Endothelial cell of umbilical vein (primary cell): ENCODE results near the gene SLC51B. TPM values are rescaled to one million over a fixed set of nuclear protein-coding genes. Genes with fewer than 3 reads are reported as not detected.

Source experiments
- BruUV-seq: library from RNA; stranded (reverse); fragments of 400-500 nt; replicated peaks from 2 replicates; lab custom pipeline; 2021; lab: Mats Ljungman, UMichigan
- CTCF ChIA-PET: fragments of 300-600, 350-600 bp; sonication (Branson Sonifier 250); formaldehyde crosslinking; loops from one replicate; lab custom pipeline; 2021; ENCODE audit warnings: antibody characterized with exemption, inconsistent platforms; lab: Charles Lee
- POLR2A ChIA-PET: fragments of 300-600, 350-600 bp; sonication (Branson Sonifier 250); formaldehyde crosslinking; loops from one replicate; lab custom pipeline; 2021; ENCODE audit warnings: antibody characterized with exemption, inconsistent platforms; lab: Charles Lee
- DNase-seq: peaks from one replicate; pipeline ENCODE4 v3.0.0-alpha.2; 2011; ENCODE audit warnings: low read depth, low spot score
- FAIRE-seq: peaks from 2 replicates; lab custom pipeline; 2011; peaks lifted over from hg19 to GRCh38; lab: Jason Lieb, UNC
- H2AFZ ChIP-seq: 2 replicates; pipeline ENCODE4 v1.6.0; 2012; ENCODE audit warnings: low read depth, low read length, control low read depth, inconsistent platforms
- H3K27ac ChIP-seq: 2 replicates; pipeline ENCODE4 v1.5.1; 2011; ENCODE audit warnings: low read depth, mild to moderate bottlenecking, control low read depth, low read length, moderate library complexity; ENCODE audit not compliant: insufficient read depth
- H3K27me3 ChIP-seq, 2 experiments: 2 replicates each; pipeline versions ENCODE4 v1.6.0 to v1.6.1; 2011; ENCODE audit warnings: low read length in 2 of 2, mixed read lengths in 1 of 2; ENCODE audit not compliant: control insufficient read depth in 2 of 2, insufficient read depth in 2 of 2
- H3K36me3 ChIP-seq, 2 experiments: 2 replicates in 1 of 2; 3 replicates in 1 of 2; pipeline ENCODE4 v1.5.1; 2011; ENCODE audit warnings: low read length in 2 of 2, mild to moderate bottlenecking in 1 of 2, moderate library complexity in 1 of 2; ENCODE audit not compliant: control insufficient read depth in 2 of 2, insufficient read depth in 2 of 2; ENCODE audit errors: extremely low read depth in 1 of 2
- H3K4me1 ChIP-seq: 3 replicates; pipeline ENCODE4 v1.5.1; 2011; ENCODE audit warnings: mild to moderate bottlenecking, low read length; ENCODE audit not compliant: control insufficient read depth, insufficient read depth; ENCODE audit errors: extremely low read depth
- H3K4me2 ChIP-seq: 2 replicates; pipeline ENCODE4 v1.6.1; 2011; ENCODE audit warnings: low read length, control low read depth, mixed read lengths; ENCODE audit not compliant: insufficient read depth
- H3K4me3 ChIP-seq, 3 experiments: fragments of 200-600 bp in 1 of 3; sonication (generic), shearing (Covaris generic) in 1 of 3; replicated peaks in 1 of 3; 2 replicates each; pipeline ENCODE4 v1.5.1; 2011 to 2016; ENCODE audit warnings: control low read depth in 3 of 3, low read length in 3 of 3, mild to moderate bottlenecking in 2 of 3, inconsistent platforms in 1 of 3, low read depth in 1 of 3, moderate library complexity in 1 of 3; ENCODE audit not compliant: insufficient read depth in 1 of 3
- H3K79me2 ChIP-seq: 2 replicates; pipeline ENCODE4 v1.6.0; 2012; ENCODE audit warnings: low read length, inconsistent platforms; ENCODE audit not compliant: control insufficient read depth, insufficient read depth
- H3K9ac ChIP-seq: replicated peaks from 2 replicates; pipeline ENCODE3; 2011; ENCODE audit warnings: low read length, control low read depth; ENCODE audit not compliant: insufficient read depth; ENCODE audit errors: extremely low read depth
- H3K9me1 ChIP-seq: replicated peaks from 3 replicates; pipeline ENCODE4 v1.6.0; 2011; ENCODE audit warnings: mild to moderate bottlenecking, low read length; ENCODE audit not compliant: control insufficient read depth, insufficient read depth; ENCODE audit errors: extremely low read depth
- H3K9me3 ChIP-seq: replicated peaks from 2 replicates; pipeline ENCODE4 v1.5.1; 2012; ENCODE audit warnings: low read length, inconsistent platforms; ENCODE audit not compliant: control insufficient read depth, insufficient read depth
- H4K20me1 ChIP-seq: replicated peaks from 2 replicates; pipeline ENCODE3; 2011; ENCODE audit warnings: mild to moderate bottlenecking, low read length; ENCODE audit not compliant: control insufficient read depth, insufficient read depth; ENCODE audit errors: extremely low read depth
- CTCF ChIP-seq, 2 donors: IDR thresholded peaks; 1 replicate in 1 of 2; 2 replicates in 1 of 2; pipeline ENCODE4 v1.5.1; 2011; ENCODE audit warnings: low read length in 2 of 2, mild to moderate bottlenecking in 2 of 2, moderate library complexity in 2 of 2, control low read depth in 1 of 2, inconsistent platforms in 1 of 2, low read depth in 1 of 2; ENCODE audit not compliant: insufficient read depth in 1 of 2; ENCODE audit errors: extremely low read depth in 1 of 2
- EZH2 ChIP-seq: IDR thresholded peaks from 2 replicates; pipeline ENCODE4 v1.6.1; 2012; ENCODE audit warnings: borderline replicate concordance, low read depth, mild to moderate bottlenecking, moderate library complexity, low read length, inconsistent platforms; ENCODE audit not compliant: severe bottlenecking
- FOS ChIP-seq: IDR thresholded peaks from 2 replicates; pipeline ENCODE4 v1.6.1; 2011; ENCODE audit warnings: mild to moderate bottlenecking, low read length, moderate library complexity, borderline replicate concordance; ENCODE audit not compliant: insufficient read depth
- GATA2 ChIP-seq: IDR thresholded peaks from 2 replicates; pipeline ENCODE4 v1.7.0; 2011; ENCODE audit warnings: low read depth, mild to moderate bottlenecking, moderate library complexity, mixed read lengths, low read length; ENCODE audit not compliant: insufficient read length, insufficient read depth
- JUN ChIP-seq: IDR thresholded peaks from 2 replicates; pipeline ENCODE4 v1.6.1; 2011; ENCODE audit warnings: borderline replicate concordance, low read depth; ENCODE audit not compliant: insufficient read length, insufficient read depth
- MAX ChIP-seq: IDR thresholded peaks from 2 replicates; pipeline ENCODE4 v1.6.1; 2011; ENCODE audit not compliant: insufficient read depth, insufficient read length
- POLR2A ChIP-seq: IDR thresholded peaks from 2 replicates; pipeline ENCODE4 v1.6.1; 2012; ENCODE audit warnings: low read depth, mild to moderate bottlenecking, control low read depth, low read length
- dilution Hi-C: fragments of 300-500 bp; cut with MboI; formaldehyde crosslinking; loops from one replicate; pipeline ENCODE4 v1.15.0; 2019; ENCODE audit warnings: low sequenced_read_pairs; ENCODE audit not compliant: extremely low pct_ligation_motif_present
- intact Hi-C: fragments of 100-400 bp; cut with micrococcal nuclease; formaldehyde crosslinking; loops from one replicate; pipeline ENCODE4 v1.10.0; 2022
- polyA plus RNA-seq, 4 experiments: library from polyadenylated mRNA; depleted of rRNA in 3 of 4; stranded (reverse) in 3 of 4; unstranded in 1 of 4; fragments of >200 nt; gene quantifications; 2 replicates each; pipeline versions ENCODE4 v1.2.1 to v1.2.3, GENCODE V29; 2011 to 2012; ENCODE audit warnings: missing spikeins in 1 of 4
- total RNA-seq: library from RNA; stranded (reverse); gene quantifications from 2 replicates; pipeline ENCODE4 v1.2.3, GENCODE V29; 2021

SLC51B gene
- total and polyA plus RNA-seq, 2 donors (not counting 3 experiments of a cell fraction or from before 2014, with no cell fraction given) = not detected

GRCh38 chr15:65056106-65056505 is 10.9 kb downstream of the SLC51B start:
- no peaks in the 10 kb centered on the region for H3K9me1 ChIP-seq
- BruUV-seq = no TSS peak
- no peak overlapping the region for H3K4me2 ChIP-seq
- no peak overlapping the region for H3K9ac ChIP-seq
- no peaks in the 10 kb centered on the region for H3K27me3 ChIP-seq
- ChIA-PET POLR2A (no interaction called here), CTCF (interaction anchor here (1.3 to 7.2 kb wide), 6 partner anchors 10 to 45 kb away, joined by 3 to 89 read pairs (median 24); partner anchors contain the start of gene KBTBD13)
- TF ChIP-seq FOS (no peak), POLR2A (no peak), EZH2 (no peak), JUN (no peak), MAX (no peak), CTCF (IDR thresholded peaks at IDR 0.05; ENCODE audit: extremely low read depth in 1 of 2, insufficient read depth in 1 of 2, low read depth in 1 of 2, low read length in 2 of 2) (no peak), GATA2 (no peak)
- no peaks in the 10 kb centered on the region for H4K20me1 ChIP-seq
- no peak overlapping the region for H2AFZ ChIP-seq
- no peaks in the 10 kb centered on the region for H3K4me1 ChIP-seq
- no peak overlapping the region for H3K27ac ChIP-seq
- FAIRE-seq (no peak), DNase-seq (no peak)
- no peaks in the 10 kb centered on the region for H3K36me3 ChIP-seq
- H3K4me3 ChIP-seq = no peak overlapping the region
- intact Hi-C loops = no loop called here
- no peaks in the 10 kb centered on the region for H3K79me2 ChIP-seq
- dilution Hi-C loops = no loop called here
- H3K9me3 ChIP-seq = no peaks in the 10 kb centered on the region
